Neural progenitor cell (in vitro differentiated cells): ENCODE data around the gene SH3GL2.

Experiments used
- EZH2 ChIP-seq: fragments of 200-600 bp; sonication (generic); IDR thresholded peaks from 2 replicates; pipeline ENCODE4 v1.6.1; 2017; ENCODE audit warnings: antibody characterized with exemption, mild to moderate bottlenecking, moderate library complexity
- TF ChIP-seq, protein P1 (sequence below): fragments of 200-600 bp; sonication (generic); IDR thresholded peaks from 2 replicates; pipeline ENCODE4 v1.5.1; 2017; ENCODE audit warnings: antibody characterized with exemption, mild to moderate bottlenecking

DNA sequence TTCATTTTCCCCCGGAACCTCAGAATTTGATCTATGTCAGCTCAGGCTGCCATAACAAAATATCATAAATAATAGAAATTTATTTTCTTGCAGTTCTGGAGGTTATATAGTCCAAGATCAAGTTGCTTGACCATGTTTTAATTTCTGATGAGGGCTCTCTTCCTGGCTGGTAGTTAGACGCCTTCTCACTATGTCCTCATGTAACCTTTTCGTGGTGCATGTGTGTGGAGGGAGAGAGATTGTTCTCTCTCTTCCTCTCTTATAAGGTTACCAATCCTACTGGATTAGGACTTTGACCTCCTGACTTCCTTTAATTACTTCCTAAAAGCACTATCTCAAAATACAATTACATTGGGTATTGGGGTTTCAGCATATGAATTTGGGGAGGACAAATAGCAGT lies 198.6 kb downstream of the SH3GL2 start:
- TF ChIP-seq, protein P1, sequence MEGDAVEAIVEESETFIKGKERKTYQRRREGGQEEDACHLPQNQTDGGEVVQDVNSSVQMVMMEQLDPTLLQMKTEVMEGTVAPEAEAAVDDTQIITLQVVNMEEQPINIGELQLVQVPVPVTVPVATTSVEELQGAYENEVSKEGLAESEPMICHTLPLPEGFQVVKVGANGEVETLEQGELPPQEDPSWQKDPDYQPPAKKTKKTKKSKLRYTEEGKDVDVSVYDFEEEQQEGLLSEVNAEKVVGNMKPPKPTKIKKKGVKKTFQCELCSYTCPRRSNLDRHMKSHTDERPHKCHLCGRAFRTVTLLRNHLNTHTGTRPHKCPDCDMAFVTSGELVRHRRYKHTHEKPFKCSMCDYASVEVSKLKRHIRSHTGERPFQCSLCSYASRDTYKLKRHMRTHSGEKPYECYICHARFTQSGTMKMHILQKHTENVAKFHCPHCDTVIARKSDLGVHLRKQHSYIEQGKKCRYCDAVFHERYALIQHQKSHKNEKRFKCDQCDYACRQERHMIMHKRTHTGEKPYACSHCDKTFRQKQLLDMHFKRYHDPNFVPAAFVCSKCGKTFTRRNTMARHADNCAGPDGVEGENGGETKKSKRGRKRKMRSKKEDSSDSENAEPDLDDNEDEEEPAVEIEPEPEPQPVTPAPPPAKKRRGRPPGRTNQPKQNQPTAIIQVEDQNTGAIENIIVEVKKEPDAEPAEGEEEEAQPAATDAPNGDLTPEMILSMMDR = no peak
- no peak for TF ChIP-seq EZH2
